ENCODE results near the gene FOXP1.

- TF ChIP-seq EP300 (IDR thresholded peaks at IDR 0.05) (peak; percentile 19), CTCF (IDR thresholded peaks at IDR 0.05) (no peak)
These were observed 481.2 kb downstream of the FOXP1 start for GRCh38 chr3:71102111-71102983.

Data from esophagus muscularis mucosa (tissue), 3 donors.